ENCODE measurements around the gene PTPMT1.

Gene PTPMT1

GRCh38 chr11:47616726-47617416, 51.5 kb downstream of the PTPMT1 start:
- no peak for DNase-seq

GRCh38 chr11:47617417-47617809, 52.0 kb downstream of the PTPMT1 start:
- no peak for DNase-seq

GRCh38 chr11:47620836-47621378, 55.5 kb downstream of the PTPMT1 start:
- no peak for DNase-seq

All from effector CD8-positive, alpha-beta T cell (primary cell).